Activated T-helper 1 cell treated with anti-CD3 and anti-CD28 coated beads, Interleukin-12 subunit alpha, Interleukin-12 subunit beta, Interleukin-2, Interleukin-4 antibody, amounts not matched to agents 30 ng/mL and 10 ng/mL and 1 ng/mL, durations not matched to agents 14 hours and 24 hours and 36 hours (primary cell): Measurements from ENCODE around the gene EXD3. TPM values are rescaled to one million over a fixed set of nuclear protein-coding genes. Genes with fewer than 3 reads are reported as not detected.

ENCODE experiments used
- DNase-seq: peaks from one replicate; pipeline ENCODE4 v3.0.0; 2021; ENCODE audit warnings: low spot score
- H3K27ac Mint-ChIP-seq: one replicate; pipeline ENCODE4 v1.8.0; 2021; ENCODE audit warnings: mild to moderate bottlenecking, mixed read lengths
- H3K27me3 Mint-ChIP-seq: one replicate; pipeline ENCODE4 v1.8.0; 2022; ENCODE audit warnings: mild to moderate bottlenecking, moderate library complexity, mixed read lengths; ENCODE audit not compliant: insufficient read depth
- H3K36me3 Mint-ChIP-seq: one replicate; pipeline ENCODE4 v1.8.0; 2021; ENCODE audit warnings: low read depth, mixed read lengths
- H3K4me1 Mint-ChIP-seq: one replicate; pipeline ENCODE4 v1.8.0; 2021; ENCODE audit warnings: low read depth, mixed read lengths
- H3K4me3 Mint-ChIP-seq: one replicate; pipeline ENCODE4 v1.8.0; 2021; ENCODE audit warnings: mild to moderate bottlenecking, moderate library complexity, mixed read lengths
- H3K9me3 Mint-ChIP-seq: one replicate; pipeline ENCODE4 v1.8.0; 2021; ENCODE audit warnings: mixed read lengths
- intact Hi-C: fragments of 100-400 bp; cut with micrococcal nuclease; formaldehyde crosslinking; loops from one replicate; pipeline ENCODE4 v1.15.1; 2024
- total RNA-seq: library from RNA; stranded (reverse); gene quantifications from 2 replicates; pipeline ENCODE4 v1.2.3, GENCODE V29; 2022

EXD3 gene
- total RNA-seq, 1 donor from 2014 or later = 4.8 TPM

- no peak for DNase-seq
- intact Hi-C loops = no loop called here
- Mint-ChIP-seq H3K27me3 (peaks cover 3% of the 10 kb centered on the region), H3K36me3 (no peaks in the 10 kb centered on the region), H3K4me3 (peak overlapping the region; percentile 15), H3K9me3 (no peaks in the 10 kb centered on the region), H3K27ac (no peak overlapping the region), H3K4me1 (no peaks in the 10 kb centered on the region)
Measured at GRCh38 chr9:137406085-137406760, 16.7 kb downstream of the EXD3 start.

- no peak for DNase-seq
- Mint-ChIP-seq H3K36me3 (no peaks in the 10 kb centered on the region), H3K27ac (no peak overlapping the region), H3K27me3 (peaks cover 3% of the 10 kb centered on the region), H3K4me1 (no peaks in the 10 kb centered on the region), H3K4me3 (peak overlapping the region; percentile 15), H3K9me3 (no peaks in the 10 kb centered on the region)
- intact Hi-C loops = no loop called here
Measured at GRCh38 chr9:137405677-137406081, 17.3 kb downstream of the EXD3 start.

- Mint-ChIP-seq H3K27me3 (peaks cover 3% of the 10 kb centered on the region), H3K9me3 (no peaks in the 10 kb centered on the region), H3K36me3 (no peaks in the 10 kb centered on the region), H3K4me1 (no peaks in the 10 kb centered on the region), H3K4me3 (no peak overlapping the region), H3K27ac (no peak overlapping the region)
- no peak for DNase-seq
- intact Hi-C loops = no loop called here
Measured at GRCh38 chr9:137404961-137405567, 17.9 kb downstream of the EXD3 start.

- H3K9me3 Mint-ChIP-seq = no peaks in the 10 kb centered on the region
- H3K27me3 Mint-ChIP-seq = peaks cover 4% of the 10 kb centered on the region
- H3K27ac Mint-ChIP-seq = no peak overlapping the region
- DNase-seq = no peak
- H3K4me1 Mint-ChIP-seq = no peaks in the 10 kb centered on the region
- H3K4me3 Mint-ChIP-seq = no peak overlapping the region
- intact Hi-C loops = no loop called here
- no peaks in the 10 kb centered on the region for H3K36me3 Mint-ChIP-seq
Measured at GRCh38 chr9:137403269-137403668, 19.7 kb downstream of the EXD3 start.

- intact Hi-C loops = no loop called here
- Mint-ChIP-seq H3K9me3 (no peaks in the 10 kb centered on the region), H3K27ac (no peak overlapping the region), H3K4me1 (no peaks in the 10 kb centered on the region), H3K36me3 (no peaks in the 10 kb centered on the region), H3K27me3 (peaks cover 5% of the 10 kb centered on the region), H3K4me3 (no peak overlapping the region)
- DNase-seq = no peak
Measured at GRCh38 chr9:137402746-137403145, 20.2 kb downstream of the EXD3 start.

- Mint-ChIP-seq H3K27me3 (peaks cover 2% of the 10 kb centered on the region), H3K4me1 (no peaks in the 10 kb centered on the region), H3K36me3 (no peaks in the 10 kb centered on the region), H3K9me3 (no peaks in the 10 kb centered on the region), H3K27ac (no peak overlapping the region), H3K4me3 (no peak overlapping the region)
- DNase-seq = no peak
- intact Hi-C loops = no loop called here
Measured at GRCh38 chr9:137398561-137399468, 24.1 kb downstream of the EXD3 start.

GRCh38 chr9:137397675-137398423 lies 25.1 kb downstream of the EXD3 start:
- H3K9me3 Mint-ChIP-seq = no peaks in the 10 kb centered on the region
- no peak overlapping the region for H3K4me3 Mint-ChIP-seq
- intact Hi-C loops = no loop called here
- H3K4me1 Mint-ChIP-seq = no peaks in the 10 kb centered on the region
- no peak overlapping the region for H3K27ac Mint-ChIP-seq
- DNase-seq = no peak
- no peaks in the 10 kb centered on the region for H3K36me3 Mint-ChIP-seq
- H3K27me3 Mint-ChIP-seq = peaks cover 2% of the 10 kb centered on the region

GRCh38 chr9:137396634-137397367 lies 26.2 kb downstream of the EXD3 start:
- H3K27me3 Mint-ChIP-seq = peaks cover 2% of the 10 kb centered on the region
- no peaks in the 10 kb centered on the region for H3K4me1 Mint-ChIP-seq
- no peak overlapping the region for H3K4me3 Mint-ChIP-seq
- no peak overlapping the region for H3K27ac Mint-ChIP-seq
- DNase-seq = no peak
- H3K9me3 Mint-ChIP-seq = no peaks in the 10 kb centered on the region
- no peaks in the 10 kb centered on the region for H3K36me3 Mint-ChIP-seq
- intact Hi-C loops = no loop called here

GRCh38 chr9:137396227-137396626 lies 26.7 kb downstream of the EXD3 start:
- intact Hi-C loops = no loop called here
- no peaks in the 10 kb centered on the region for H3K36me3 Mint-ChIP-seq
- no peak for DNase-seq
- no peak overlapping the region for H3K27ac Mint-ChIP-seq
- H3K27me3 Mint-ChIP-seq = peaks cover 2% of the 10 kb centered on the region
- H3K4me1 Mint-ChIP-seq = no peaks in the 10 kb centered on the region
- H3K4me3 Mint-ChIP-seq = no peak overlapping the region
- no peaks in the 10 kb centered on the region for H3K9me3 Mint-ChIP-seq

- intact Hi-C loops = no loop called here
- Mint-ChIP-seq H3K27ac (no peak overlapping the region), H3K4me3 (no peak overlapping the region), H3K9me3 (no peaks in the 10 kb centered on the region), H3K4me1 (no peaks in the 10 kb centered on the region), H3K27me3 (peaks cover 2% of the 10 kb centered on the region), H3K36me3 (no peaks in the 10 kb centered on the region)
- DNase-seq = no peak
Measured at GRCh38 chr9:137395666-137396010, 27.3 kb downstream of the EXD3 start.

GRCh38 chr9:137394866-137395665 lies 27.9 kb downstream of the EXD3 start:
- DNase-seq = no peak
- Mint-ChIP-seq H3K27ac (no peak overlapping the region), H3K36me3 (no peaks in the 10 kb centered on the region), H3K4me1 (no peaks in the 10 kb centered on the region), H3K9me3 (no peaks in the 10 kb centered on the region), H3K27me3 (peaks cover 2% of the 10 kb centered on the region), H3K4me3 (no peak overlapping the region)
- intact Hi-C loops = no loop called here
